ENCODE results near the gene PNPLA2.

- TF ChIP-seq CTCF (IDR thresholded peaks at IDR 0.05; ENCODE audit: control extremely low read depth in 1 of 3, insufficient read depth in 1 of 3, low read depth in 1 of 3, low read length in 3 of 3) (no peak), POLR2AphosphoS5 (IDR thresholded peaks at IDR 0.05; ENCODE audit: low read depth, low read length) (no peak), GABPA (IDR thresholded peaks at IDR 0.05; ENCODE audit: borderline replicate concordance, insufficient read depth, low read length) (no peak)
Measured at GRCh38 chr11:770642-771616, 47.8 kb upstream of the PNPLA2 start.

Data from H1 (cell line).